CD4-positive, alpha-beta T cell treated with Interleukin-15 for 4 hours (primary cell): ENCODE data around the gene ATP6V0D1.

ENCODE experiments used
- DNase-seq: peaks from one replicate; pipeline ENCODE4 v3.0.0-alpha.2; 2020; ENCODE audit warnings: low spot score

ATP6V0D1 gene

DNA sequence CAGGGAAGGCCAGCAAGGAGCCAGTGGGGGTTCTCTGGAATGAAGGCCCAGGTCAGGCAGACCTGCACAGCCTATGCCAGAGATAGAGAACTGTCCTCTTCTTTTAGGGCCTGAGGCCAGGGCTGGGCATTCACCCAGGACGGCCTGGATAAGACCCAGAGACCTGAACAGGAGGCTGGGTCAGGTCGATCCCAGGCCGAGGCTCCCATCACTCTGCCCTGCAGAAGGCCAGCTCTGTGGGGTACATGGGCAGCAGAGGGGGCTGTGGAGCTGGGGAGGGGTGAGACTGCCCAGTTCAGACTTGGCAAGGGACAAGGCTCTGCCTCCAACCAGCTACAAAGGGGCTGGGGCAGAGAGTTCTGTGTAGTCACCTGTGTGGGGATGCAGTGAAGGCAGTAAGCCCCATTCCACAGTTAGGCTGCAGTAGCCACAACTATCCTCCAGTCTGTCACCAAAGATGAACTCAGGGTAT is 35.5 kb downstream of the ATP6V0D1 start:
- no peak for DNase-seq

DNA sequence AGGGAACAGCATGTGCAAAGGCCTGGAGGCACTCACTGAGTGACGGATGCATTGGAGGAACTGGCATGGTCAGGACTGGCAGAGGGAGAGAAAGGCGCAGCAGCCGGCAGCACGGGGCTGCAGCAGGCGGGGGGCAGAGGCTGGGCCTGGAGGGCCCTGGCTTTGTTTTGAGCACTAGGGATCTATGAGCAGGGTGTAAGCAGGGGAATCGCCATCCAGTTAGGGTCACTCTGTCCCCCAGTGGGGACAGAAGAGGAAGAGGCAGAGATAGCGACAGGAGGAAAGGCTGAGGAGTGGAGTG is 35.9 kb downstream of the ATP6V0D1 start:
- no peak for DNase-seq

DNA sequence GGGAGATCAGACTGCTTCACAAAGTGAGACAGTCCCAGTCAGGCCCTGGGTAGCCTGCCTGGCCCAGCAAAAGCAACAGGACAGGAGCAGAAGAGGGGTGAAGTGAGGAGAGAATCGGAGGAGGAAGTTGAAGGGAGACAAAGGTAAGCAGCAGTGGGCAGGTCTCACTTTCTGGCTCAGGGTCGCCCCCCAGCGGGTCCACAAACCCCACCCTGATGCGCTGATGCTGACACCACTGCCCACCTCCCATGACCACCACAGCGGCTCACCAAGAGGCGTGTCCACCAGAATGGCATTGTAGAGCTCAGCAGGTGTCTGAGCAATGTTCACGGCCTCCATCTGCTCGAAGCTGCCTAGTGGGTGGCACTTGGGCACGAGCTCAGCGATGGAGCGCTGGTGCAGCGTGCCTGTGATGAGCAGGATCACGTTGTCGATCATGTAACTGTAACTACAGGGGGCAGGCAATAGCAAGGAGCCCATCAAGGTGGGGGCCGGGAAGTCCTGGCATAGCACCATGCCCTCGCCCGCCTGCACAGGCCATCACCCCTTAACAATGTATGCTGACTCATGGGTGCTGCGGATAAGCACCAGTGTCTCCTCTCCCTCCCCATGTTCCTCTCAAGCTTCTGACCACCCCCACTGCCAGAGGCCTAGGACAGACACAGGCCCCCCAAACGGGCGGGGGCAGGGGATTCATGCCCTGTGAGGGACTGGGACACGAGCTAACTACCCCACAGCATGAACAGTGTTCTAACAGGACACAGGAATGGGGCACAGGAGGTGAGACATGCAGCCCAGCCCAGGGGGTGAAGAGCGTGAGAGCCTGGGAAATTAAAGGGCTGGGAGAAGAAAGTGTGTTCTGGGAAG is 36.5 kb downstream of the ATP6V0D1 start:
- DNase-seq: no peak

DNA sequence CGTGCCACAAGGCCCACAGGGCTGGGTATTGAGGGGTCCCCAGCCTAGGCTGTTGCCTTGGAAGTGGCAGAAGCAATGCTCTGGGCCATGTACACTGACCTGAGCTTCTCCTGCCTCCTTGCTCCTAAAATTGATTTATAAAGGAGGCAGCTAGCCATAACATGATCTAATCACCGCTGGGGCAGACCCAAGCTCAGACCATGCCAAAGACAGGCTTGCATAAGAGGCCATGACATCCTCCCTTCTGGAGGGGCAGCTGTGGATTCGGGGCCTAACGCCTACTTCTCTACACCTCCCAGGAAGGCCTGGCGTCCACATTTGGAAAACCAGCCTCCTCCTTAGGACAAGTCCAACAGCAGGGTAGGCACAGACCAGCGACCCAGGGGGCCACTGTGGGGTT is 37.7 kb downstream of the ATP6V0D1 start:
- no peak for DNase-seq

DNA sequence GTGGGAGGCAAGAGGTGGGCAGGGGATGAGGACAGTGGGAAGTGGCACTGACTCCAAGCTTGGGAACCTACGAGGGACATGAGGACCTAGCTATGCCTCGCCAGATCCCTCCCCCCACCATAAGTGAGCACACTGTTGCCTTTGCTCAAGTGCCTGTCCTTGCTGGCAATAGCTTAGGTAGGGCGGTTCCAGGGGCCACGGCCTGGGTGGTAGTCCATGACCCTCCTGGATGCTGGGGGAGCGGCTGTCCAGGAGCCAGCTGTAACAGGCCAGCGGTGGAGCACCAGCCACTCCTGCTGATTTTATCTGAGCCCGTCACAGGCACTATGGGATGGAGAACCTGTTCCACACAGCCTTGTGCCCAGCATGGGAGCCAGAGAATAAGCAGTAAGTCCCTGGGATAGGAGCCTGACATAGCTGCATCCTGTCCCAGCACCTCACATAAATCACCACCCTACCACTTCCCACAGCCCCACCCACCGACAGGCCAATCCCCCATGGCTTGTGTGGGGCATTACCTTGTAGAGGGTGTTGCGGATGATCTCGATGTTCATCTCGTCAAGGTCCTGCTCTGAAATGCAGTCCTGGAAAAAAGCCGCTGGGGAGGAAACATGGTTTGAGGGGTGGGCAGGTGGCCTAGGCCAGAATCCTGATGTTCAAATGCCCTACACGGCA is 38.2 kb downstream of the ATP6V0D1 start:
- DNase-seq: no peak

DNA sequence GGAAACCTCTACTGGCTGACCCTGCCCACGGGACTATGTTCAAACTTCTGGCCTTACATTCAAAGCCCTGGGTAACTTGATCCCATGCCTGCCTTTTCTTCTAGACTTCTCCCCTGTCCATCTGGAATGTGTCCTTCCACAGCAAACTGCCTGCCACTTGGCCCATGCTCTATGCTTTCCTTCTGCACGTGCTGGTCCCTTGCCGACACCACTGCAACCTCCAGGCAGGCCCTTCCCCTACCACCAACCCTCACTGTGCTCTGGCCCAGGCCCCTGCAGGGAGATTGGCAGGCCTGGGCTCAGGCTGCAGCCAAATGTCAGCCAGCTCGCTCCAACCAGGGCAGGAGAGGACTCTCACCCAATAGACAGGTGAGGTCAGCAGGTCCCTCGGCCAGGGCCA is 39.0 kb downstream of the ATP6V0D1 start:
- no peak for DNase-seq

DNA sequence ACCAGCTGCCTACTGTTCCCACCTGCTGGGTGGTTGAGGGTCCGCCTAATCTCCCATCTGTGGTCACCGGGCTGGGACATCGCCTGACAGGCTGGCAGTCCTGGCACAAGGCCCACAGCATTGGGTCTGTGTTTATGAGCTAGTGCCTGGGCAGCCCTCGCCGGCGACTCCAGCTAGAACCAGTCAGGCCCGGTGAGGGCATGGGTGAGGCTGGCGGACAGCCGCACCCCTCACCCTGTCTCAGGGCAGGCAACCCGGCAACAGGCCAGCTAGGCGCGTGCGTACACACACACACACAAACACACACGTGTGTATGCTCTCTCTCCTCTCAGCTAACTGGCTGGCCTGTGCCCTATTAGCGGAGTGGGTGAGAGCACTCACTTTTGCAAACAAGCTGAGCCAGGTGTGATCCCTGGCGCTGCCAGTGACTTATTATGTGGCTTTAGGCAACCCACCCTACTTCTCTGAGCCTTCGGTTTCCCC is 39.6 kb downstream of the ATP6V0D1 start:
- no peak for DNase-seq

DNA sequence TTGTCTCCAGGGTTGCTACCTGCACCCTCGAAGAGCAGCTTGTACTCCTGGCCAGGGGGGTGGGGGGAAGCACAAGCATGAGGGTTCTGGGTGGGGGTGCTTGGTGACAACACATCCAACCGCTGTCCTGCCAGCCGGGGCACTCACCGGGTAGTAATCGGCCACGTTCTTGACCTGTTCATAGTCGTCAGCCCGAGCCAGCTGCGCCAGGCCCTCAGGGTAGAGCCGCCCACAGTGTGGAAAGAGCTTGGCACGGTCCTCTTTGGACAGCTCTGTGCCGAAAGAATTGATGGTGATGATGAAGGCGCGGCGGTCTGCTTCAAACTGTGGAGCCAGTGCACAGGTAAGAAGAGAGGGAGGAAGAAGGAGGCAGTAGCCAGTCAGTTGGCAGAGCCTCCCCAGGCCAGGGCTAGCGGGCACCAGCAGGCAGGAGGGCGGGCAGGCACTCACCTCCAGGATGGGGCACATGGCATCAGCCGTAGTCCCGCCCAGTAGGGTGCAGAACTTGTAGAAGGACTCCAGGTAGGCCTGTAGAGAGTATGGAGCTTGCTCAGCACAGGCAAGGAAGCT is 42.0 kb downstream of the ATP6V0D1 start:
- DNase-seq: no peak

DNA sequence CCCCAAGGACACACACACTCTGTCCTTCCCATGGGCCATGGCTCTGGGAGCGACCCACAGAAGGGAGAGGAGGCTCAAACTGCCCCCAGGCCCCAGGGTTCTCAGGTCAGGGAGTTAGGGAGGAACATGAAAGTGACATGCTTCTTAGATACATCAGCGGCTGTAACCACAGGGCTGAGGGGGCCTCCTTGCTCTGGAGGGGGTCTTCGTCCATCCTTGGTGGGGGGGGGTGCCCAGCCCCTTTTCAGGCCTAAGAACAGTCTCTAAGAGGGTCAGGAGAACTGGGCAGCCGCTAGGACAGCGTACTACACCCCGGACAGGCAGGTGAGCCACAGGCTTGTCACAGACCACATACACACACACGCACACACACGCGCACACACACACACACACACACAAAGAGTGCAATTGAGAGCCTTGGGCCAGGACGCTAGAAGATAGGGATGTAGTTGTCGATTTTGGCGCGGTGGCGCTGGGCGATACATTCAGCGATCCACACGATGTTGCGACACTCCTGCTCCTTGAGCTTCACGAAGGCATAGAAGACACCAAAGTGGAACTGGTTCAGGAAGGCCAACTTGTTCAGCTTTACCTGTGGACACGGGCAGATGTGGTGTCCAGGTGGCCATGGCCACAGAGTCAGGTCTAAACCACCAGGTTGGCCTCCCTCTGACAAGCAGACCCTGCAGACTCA is 42.7 kb downstream of the ATP6V0D1 start:
- DNase-seq: no peak

DNA sequence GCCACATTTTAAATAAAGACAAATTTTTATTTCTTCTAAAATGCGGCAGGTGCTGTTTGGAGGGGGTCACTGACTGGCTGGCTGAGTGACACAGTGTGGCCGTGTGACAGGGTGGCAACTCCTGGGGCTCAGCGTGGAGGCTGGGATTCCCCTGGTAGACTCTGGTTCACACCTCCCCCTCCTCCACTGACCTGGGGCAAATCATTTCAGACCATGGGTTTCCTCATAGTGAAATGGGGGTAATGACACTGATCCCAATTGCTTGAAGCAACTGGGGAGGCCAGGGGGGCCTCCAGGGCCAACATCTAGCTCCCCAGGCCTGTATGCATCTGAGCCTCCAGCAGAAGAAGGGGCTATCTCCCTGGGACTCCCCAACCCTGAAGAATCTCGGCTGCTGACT is 43.4 kb downstream of the ATP6V0D1 start:
- DNase-seq: no peak

DNA sequence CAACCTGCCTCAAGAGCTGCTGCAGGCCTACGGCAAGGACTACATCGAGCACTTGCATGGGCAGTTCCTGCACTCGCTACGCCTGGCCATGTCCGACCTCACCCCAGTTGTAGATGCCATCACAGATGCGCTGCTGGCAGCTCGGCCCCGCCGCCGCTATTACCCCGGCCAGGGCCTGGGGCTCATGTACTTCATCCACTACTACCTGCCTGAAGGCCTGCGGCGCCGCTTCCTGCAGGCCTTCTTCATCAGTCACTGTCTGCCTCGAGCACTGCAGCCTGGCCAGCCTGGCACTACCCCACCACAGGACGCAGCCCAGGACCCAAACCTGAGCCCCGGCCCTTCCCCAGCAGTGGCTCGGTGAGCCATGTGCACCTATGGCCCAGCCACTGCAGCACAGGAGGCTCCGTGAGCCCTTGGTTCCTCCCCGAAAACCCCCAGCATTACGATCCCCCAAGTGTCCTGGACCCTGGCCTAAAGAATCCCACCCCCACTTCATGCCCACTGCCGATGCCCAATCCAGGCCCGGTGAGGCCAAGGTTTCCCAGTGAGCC is 44.2 kb downstream of the ATP6V0D1 start:
- no peak for DNase-seq

DNA sequence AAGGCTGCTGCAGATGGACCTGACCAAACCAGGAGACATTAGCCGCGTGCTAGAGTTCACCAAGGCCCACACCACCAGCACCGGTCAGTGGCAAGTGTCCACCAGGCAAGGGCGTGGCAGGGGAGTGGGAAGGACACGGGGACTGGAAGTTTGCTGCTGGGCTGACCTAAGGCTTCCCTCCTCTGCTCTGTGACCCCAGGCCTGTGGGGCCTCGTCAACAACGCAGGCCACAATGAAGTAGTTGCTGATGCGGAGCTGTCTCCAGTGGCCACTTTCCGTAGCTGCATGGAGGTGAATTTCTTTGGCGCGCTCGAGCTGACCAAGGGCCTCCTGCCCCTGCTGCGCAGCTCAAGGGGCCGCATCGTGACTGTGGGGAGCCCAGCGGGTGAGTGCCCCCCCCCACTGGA is 45.2 kb downstream of the ATP6V0D1 start:
- no peak for DNase-seq

DNA sequence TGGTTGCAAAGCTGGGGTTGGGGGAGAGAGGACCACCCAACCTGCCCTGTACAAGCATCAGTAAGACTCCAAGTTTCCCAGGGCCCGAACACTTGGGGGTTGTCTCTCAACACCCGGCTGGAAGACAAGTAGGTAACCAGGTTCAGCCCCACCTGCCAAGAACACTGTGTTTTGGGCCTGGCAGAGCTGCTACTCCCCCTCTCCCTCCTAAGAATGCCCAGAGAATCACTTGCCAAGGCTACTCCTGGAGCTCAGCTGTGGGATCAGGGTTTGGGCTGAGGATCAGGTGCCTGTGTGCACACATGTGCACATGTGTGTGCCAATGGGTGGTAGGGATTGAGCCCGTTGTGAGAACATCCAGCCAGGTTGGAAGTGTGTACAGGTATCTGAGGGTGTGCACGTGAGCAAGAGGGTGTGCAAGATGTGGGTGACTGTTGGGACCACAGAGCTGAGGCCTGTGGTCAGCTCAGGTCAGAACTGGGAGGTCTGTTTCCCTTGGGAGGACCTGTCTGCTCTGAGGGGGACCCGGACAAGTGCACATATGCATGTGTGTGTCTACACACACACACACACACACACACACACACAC is 47.7 kb downstream of the ATP6V0D1 start:
- no peak for DNase-seq

DNA sequence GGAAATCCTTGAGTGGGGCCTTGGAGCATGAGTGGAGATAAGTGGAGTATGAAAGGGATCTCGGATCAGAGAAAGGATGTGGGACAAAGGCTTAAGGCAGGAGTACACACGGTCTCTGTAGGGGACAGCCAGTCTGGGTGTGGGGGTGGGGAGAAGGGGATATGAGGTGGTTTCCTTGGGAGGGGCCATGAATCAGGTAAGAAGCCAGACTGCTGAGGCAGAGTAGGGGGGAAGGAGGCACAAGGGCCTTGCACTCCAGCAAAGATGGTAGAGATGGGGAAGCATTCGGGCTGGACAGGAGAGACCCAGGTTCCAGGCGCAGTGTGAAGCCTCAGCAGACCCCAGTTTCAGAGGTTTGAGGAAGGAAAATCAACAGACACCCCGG is 48.5 kb downstream of the ATP6V0D1 start:
- no peak for DNase-seq

DNA sequence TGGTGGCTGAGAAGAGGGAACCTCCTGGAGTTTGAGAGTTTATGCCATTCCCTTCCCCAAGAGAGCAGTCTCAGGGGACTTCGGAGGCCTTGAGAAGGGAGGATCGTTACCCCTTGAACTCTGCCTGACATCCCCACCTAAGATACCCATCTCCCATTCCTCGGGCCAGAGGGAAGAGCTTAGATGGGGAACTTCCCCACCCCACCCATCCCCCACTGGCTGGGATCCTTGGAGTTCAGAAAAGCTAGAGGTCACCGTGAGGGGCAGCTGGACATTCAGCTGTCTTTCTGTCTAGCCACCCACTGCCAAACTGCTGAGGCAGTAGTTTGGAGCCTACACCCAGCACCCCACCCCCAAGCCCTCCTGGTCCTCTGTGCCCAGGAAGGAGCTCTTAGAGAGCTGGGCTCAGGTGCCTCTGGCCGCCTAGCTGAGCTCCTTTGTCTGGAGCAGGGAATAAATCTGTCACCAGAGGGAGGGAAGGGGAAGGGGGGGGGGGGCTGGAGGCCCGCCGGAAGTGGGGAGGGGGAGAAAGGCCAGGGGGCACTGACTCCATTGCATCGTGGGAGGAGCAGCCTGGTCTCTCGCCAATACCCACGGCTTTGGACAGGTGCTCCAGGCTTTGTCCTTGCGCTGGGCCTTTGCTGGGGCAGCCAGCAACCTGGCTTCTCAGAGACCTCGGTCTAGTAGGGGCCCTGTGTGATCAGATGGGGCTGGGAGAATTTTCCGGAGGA is 49.0 kb downstream of the ATP6V0D1 start:
- DNase-seq: no peak

DNA sequence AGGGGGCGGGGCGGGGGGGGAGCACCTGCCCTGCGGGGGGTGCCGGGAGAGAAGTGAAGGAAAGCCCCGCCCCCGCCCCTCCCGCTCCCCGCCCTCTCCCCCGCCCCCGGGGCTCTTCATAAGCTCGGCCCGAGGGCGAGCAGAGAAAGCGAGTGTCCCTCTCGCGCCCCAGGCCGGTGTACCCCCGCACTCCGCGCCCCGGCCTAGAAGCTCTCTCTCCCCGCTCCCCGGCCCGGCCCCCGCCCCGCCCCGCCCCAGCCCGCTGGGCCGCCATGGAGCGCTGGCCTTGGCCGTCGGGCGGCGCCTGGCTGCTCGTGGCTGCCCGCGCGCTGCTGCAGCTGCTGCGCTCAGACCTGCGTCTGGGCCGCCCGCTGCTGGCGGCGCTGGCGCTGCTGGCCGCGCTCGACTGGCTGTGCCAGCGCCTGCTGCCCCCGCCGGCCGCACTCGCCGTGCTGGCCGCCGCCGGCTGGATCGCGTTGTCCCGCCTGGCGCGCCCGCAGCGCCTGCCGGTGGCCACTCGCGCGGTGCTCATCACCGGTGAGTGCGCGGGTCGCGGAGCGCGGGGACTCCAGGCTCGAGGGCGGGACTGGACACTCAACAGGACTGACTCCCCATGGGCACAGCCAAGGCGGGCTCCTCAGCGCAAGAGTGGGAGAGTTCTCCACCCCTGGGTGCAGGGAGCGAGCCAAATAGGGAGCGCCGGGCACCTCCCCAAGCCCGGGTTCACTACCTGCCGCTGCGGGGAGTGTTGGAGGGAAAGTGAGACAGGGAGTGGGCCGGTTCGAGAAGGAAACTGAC is 49.8 kb downstream of the ATP6V0D1 start, which contains the start of gene HSD11B2:
HSD11B2 (plus strand) TSS at position 145 of the 798 bp plus-strand sequence; CDS start at position 273, 128 bp downstream.
- DNase-seq: no peak

DNA sequence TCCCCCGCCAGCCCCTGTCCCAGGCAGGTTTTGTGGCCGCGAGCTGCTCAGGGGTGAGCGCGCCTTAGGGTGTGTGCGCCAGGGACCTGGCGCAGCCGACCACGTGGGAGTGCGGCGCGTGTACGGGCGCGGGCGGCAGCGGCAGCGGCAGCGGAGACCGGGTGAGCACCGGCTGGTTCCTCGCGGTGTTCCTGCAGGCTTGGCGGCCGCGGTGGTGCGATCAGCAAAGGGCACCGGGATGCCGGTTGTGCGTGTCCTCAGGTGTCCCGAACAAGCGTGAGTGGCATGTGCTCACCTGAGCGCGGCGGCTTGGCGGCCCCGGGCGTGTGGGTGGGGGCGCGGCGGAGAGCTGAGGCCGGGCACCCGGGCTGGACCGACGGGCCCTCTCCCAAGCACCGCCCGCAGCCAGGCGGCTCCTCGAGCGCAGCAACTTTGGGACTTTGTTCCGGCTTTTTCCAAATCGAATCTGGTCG is 50.4 kb downstream of the ATP6V0D1 start:
- no peak for DNase-seq

DNA sequence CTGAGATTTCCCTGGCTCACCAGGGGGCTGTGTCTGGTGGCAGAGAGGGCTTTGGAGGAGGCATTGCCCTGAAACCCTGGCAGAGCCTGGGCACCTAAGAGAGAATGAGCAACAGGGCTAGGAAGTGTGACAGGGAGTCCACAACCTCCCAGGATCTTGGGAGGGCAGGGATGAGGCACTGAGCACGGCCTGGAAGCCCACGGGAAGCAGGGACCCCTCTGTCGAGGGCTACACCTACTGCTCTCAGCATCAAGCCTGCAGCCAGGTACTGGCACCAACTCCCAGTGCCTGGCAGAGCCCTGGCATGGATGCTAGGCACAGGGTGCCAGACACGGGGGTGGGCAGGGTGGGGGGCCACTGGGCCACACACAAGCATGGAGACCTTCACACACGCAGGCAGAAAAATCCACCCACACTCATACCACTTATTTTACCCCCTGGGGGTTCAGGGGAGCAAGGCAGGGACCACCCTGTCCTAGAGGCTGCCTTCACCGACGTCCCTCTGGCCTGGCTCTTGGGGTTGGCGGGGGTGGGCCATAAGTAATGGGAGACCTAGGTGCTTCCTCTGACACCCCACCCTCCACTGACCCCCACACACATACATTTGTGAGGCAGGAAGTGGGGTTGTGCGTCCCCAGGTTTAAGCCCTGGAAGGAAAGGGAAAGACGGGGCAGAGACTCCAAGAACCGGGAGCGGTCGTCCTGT is 51.0 kb downstream of the ATP6V0D1 start:
- no peak for DNase-seq

DNA sequence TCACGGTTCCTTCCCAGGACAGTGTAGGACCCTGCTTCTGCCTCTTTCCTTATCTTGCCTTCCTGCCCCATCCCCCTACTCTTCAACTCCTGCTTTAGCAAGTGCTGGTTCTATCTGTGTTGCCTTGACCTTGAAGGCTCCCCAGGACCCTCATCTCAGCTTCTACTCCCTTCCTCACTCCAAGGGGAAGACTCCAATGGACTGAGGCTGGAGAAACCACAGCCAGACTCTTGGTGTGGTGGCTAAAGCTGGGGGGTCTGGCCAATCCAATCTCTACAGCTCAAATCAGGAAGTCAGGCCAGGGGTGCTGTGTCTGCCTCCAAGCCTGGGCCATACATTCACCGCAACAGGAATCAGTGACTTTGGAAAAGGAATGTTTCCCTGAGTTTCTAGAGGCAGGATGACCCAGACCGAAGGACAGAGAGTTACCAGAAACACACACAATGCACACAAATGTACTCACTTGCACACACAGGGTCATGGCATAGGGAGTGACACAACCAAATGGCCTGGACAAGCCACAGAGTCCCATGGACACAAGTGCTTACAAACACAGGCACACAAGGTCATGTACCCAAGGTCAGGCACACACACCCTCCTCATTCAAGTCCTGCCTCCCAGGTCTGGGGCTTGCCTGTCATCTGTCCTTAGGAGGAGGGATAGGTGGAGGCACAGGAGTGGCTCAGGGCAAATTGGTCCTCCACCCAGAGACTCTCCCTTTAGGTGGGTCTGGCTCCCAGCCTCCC is 51.7 kb downstream of the ATP6V0D1 start:
- DNase-seq: no peak
